Measurements from ENCODE around the gene IDH2.

The IDH2 gene

GRCh38 chr15:90064911-90065681 is 37.2 kb downstream of the IDH2 start:
- no peak overlapping the region for H3K4me3 ChIP-seq (ENCODE audit: low read depth, low read length)

DNA sequence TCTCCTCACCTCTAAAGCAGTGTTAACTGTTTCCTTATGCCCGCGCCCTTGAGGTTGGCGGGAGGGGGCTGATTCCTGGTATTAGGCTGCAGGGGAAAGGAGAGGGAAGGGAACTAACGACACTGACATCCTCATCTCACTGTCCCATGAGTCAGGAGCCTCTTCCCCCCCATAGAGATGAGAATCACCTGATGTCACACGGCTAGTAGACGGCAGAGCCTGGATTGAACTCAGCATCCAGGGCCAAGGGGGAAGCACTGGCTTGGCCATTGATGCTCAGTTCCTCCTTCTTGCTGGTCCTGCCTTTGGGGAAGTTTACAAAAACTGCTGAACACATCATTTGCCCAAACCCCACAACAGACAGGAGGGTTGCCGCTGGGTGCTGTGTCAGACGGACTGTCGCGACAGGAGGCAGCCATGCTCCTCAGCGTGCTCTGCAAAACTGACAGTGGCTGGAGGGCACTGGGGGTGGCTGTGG is 38.5 kb downstream of the IDH2 start:
- no peak overlapping the region for H3K4me3 ChIP-seq (ENCODE audit: low read depth, low read length)

DNA sequence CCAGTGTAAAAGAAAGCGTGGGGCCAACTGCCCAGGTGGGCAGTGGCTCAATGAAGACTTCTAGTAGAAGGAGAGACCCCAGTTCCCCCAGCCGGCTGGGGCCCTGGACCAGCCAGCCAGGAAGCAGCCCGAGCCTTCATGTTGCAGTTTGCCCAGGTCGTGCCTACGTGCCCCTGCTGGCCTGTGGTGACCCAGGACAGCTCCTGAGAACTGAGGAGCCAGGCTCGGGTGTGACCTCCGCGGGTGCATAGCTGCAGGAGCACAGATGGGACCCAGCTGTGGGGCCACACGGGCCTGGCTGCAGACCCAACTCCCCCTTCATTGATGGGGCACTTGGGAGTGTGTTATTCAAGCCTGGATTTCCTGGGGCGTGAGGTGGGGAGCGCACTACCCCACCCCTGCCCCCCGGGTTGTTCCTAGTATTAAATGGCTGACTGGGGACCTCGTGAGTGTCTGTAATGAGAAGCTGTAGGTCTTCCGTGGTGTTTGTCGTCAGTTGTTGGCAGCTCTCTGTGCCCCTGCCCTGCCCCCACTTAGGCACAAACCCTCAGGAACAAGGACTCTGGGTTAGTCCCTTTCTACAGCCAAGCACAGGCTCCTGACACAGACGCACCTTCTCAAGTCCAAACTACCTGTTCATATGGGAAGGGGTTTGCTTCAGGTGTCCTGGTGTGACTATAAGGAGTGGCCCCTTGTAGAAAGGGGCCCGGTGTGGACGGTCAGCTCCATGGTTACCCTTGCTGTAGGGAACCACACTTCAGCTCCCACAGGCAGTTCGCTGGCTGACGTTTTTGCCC is 39.1 kb downstream of the IDH2 start:
- no peak overlapping the region for H3K4me3 ChIP-seq (ENCODE audit: low read depth, low read length)

DNA sequence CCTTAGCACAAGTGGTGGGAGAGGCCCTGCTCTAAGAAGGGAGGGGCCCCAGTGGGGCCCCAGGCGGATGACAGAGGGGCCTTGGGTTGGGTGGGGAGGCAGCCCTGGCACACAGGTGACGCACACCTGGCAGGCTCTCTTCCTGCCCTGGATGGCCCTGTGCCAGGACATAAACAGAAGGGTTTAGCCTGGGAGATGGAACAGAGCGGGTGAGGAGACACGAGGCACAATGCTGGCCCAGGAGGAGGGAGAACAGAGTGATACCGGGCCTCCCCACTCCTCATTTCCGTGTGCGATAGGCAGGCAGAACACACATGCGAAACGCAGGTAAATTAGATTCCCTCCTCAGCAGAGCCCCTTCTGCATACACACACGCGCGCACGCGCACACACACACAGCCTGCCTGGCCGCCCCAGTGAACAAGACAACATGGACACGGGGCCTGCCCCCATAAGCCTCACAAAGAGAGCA is 39.8 kb downstream of the IDH2 start:
- no peak overlapping the region for H3K4me3 ChIP-seq (ENCODE audit: low read depth, low read length)

DNA sequence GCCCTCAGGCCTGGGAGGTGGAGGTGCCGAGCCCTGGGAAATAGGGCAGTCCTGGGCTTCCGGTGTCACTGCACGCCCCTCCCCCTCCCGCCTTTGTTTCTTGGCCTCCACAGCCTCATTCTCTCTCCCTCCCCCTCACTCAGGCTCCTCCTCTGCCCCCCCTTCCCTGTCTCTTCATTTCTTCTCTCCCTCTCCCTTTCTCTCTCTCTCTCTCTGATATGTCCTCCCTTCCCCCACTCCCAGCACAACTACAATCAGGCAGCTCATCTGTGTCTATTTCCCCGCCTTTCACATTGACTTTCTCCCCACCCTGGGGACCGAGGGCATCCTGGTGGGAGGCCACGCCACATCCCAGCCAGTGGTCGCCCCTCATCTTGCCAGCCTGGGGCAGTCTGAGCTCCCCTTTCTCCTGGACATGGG is 40.2 kb downstream of the IDH2 start:
- no peak overlapping the region for H3K4me3 ChIP-seq (ENCODE audit: low read depth, low read length)

DNA sequence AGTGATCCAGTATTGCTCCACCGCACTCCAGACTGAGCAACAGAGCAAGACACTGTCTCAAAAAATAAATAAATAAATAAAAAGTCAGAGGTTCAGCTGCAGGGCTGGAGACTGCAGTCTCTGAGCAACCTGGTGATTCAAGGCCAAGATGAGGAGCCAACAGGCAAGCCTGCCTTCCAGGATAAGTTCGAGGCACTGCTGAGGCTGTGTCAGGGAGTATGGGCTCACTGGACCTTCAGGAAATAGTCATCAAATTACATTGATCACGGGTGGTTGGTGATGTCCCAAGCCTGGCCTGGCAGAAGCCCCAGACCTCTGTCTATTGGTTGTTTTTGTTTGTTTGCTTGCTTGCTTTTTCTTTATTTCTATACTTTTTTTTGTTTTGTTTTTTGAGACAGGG is 41.5 kb downstream of the IDH2 start:
- no peak overlapping the region for H3K4me3 ChIP-seq (ENCODE audit: low read depth, low read length)

DNA sequence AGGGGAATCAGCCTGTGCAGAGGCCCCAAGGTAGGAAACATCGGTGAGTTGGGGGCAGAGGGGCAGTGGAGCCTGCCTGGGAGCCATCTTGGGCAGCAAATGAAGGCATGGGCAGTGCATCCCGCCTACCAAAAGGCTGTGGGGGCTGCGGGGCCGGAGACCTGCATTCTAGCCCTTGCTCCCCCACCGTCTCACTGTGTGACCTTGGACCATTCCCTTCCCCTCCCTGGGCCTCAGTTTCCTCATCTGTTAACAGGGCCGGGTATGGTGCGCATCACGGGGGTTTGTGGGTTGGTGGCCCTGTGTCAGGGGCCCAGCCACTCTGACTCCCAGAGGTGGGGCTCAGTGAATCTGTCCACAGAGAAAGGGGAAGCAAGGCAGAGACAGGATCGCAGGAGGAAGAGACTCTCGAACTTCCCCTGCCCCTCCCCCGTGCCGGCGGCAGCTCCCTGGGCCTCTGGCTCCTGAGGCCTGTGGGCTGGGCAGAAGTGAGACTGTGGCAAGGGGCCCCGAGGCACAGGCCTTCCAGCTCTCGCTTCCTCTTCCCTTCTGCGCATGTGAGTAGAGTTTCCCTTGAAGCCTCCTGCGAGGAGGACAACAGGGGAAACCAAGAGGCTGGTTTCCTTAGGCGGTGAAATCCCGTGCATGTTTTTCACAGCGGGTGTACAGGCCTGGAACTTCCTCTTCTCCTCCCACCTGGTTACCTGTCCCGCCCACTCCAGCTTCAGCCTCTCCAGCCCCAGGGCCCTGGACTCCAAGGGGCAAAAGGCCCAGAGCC is 42.9 kb downstream of the IDH2 start:
- H3K4me3 ChIP-seq (ENCODE audit: low read depth, low read length): no peak overlapping the region

GRCh38 chr15:90058775-90059174 is 43.5 kb downstream of the IDH2 start:
- H3K4me3 ChIP-seq (ENCODE audit: low read depth, low read length): no peak overlapping the region

GRCh38 chr15:90058308-90058707 is 44.0 kb downstream of the IDH2 start:
- H3K4me3 ChIP-seq (ENCODE audit: low read depth, low read length): no peak overlapping the region

DNA sequence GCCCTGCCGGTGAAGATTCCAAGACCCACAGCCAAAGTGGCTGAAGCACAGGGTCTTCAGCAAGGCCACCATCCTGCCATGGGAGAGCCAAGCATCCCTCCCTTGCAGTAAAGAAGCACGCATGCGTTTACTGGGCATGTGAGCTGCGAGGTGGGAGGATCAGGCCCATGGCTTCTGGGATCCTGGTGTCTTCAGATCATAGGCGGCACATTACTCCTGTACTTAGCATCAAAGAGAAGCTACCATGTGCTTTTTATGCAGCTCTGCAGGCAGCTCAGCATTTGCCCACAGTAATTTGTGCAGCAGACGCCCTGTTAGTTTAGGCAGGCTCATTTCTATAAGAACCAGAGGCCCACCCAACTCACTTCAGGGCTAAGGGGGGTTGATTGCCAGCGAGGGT is 45.7 kb downstream of the IDH2 start:
- no peak overlapping the region for H3K4me3 ChIP-seq (ENCODE audit: low read depth, low read length)

DNA sequence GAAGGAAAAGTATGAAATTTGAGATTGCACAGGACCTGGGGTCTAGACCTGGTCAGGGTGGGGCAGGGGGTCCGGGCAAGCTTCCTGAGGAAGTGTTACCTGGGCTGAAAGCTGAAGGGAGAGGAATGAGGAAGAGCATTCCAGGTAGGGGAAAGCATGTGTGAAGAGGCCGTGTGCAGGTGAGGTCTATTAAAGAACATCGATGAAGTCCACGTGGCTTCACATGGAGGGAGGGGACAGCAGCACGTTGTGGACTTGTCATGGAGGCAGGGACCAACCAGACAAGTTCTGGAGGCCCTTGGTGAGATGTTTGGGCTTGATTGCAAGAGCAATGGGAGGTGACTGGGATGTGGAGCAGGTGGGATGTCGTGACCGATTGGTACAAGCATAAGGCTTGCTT is 47.1 kb downstream of the IDH2 start:
- no peak overlapping the region for H3K4me3 ChIP-seq (ENCODE audit: low read depth, low read length)

DNA sequence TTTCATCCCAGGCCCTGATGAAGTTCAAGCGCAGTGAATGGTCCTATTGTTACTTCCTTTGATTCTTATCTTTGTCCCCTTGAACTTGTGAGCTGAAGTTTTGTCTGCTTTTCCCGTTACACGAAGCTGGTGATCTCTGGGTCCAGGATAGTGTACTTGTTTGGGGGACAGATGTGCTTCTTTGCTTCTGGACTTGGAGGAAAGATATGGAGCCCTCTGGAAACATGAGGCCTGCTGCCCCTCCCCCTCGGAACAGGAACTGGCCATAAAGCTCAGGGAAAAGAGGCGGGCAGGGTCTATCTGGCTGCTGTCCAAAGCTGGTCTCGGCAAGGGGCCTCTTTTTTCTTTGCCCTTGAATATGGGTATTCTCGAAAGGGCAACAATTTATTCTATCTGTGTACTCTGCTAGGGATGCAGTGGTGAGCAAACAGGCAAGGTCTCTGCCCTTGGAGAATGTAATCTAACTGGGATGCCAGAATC is 47.6 kb downstream of the IDH2 start:
- no peak overlapping the region for H3K4me3 ChIP-seq (ENCODE audit: low read depth, low read length)

DNA sequence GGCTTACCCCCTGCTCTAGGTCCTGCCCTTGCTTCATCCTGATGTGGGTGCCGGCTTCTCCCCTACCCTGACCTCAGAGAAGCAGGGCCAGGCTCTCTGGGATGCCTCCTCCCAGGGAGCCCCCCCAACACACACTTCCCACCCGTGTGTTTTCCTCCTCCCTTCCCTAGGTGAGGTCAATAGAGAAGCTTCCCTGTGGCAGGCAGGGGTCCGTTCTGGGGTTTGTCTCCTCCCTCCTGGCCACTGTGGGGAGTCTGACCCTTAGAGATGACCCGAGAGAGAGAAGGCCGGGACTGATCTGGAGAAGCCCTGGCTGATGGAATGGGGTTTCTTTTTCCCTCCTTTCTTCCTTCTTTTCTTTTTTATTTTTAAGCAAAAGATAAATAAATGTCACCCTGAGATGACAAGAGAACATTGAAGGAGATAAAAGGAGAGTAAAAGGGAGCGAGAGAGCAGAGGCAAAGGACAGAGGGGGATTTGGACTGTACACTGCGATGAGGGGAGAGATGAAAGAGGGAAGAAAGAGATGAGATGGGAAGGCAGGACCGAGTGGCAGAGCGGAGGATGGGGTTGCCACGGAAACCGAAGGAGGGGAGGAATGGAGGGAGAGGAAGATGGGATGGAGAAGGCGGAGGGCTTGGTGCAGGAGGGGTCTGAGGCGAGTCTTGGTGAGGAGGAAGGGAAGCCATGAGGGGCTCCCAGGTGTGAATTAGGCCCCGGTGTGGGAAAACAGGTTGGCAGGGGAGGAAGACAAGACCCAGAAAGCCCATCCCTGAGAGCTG is 48.4 kb downstream of the IDH2 start:
- H3K4me3 ChIP-seq (ENCODE audit: low read depth, low read length): no peak overlapping the region

GRCh38 chr15:90051874-90052273 is 50.4 kb downstream of the IDH2 start:
- no peak overlapping the region for H3K4me3 ChIP-seq (ENCODE audit: low read depth, low read length)

DNA sequence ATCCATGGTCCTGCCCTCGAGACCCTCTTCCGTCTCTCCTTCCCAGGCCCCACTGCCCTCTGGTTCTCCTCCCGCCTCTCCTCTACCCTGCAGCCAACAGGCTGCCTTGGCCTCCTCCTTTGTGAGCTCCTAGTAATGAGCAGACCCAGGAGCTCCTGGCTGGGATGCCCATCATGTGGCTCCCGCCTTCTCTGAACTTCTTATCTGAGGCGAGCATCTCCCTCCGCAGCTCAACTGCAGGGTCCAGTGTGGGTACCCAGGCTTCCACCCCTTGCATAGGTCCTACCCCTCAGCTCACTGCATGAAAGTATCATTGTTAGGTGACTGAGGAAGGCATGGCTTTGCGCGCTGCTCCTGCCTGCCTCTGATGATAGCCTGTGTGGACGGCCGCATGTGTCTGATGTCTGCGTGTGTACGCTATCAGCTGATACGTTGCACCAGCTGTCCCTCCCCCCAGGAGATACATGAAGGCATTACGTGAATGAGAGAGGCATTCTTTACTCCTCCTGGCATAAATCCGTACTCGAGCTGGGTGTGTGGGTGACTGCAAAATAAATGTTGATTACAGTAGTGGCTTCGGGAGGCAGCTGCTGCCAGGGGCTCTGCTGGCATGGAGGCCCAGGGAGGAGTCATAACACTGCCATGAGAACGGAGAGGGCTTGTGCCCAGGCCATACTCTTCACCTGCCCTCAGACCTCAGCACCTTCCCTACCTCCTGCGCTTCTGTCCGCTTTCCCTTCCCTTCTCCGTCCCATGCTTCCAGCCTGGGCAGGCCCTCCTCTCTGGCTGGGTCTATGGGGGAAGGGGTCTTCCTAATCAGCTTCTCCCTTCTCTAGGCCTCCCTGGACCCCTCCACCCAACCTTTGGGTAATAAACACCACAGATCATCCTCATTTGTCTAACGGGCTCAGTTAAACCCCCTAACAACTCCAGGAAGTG is 52.3 kb downstream of the IDH2 start:
- H3K4me3 ChIP-seq (ENCODE audit: low read depth, low read length): no peak overlapping the region

GRCh38 chr15:90049030-90049429 is 53.2 kb downstream of the IDH2 start:
- H3K4me3 ChIP-seq (ENCODE audit: low read depth, low read length): no peak overlapping the region

- no peak overlapping the region for H3K4me3 ChIP-seq (ENCODE audit: low read depth, low read length)
Observed at GRCh38 chr15:90047956-90048575, 54.2 kb downstream of the IDH2 start.

GRCh38 chr15:90046911-90047392 is 55.3 kb downstream of the IDH2 start:
- no peak overlapping the region for H3K4me3 ChIP-seq (ENCODE audit: low read depth, low read length)

DNA sequence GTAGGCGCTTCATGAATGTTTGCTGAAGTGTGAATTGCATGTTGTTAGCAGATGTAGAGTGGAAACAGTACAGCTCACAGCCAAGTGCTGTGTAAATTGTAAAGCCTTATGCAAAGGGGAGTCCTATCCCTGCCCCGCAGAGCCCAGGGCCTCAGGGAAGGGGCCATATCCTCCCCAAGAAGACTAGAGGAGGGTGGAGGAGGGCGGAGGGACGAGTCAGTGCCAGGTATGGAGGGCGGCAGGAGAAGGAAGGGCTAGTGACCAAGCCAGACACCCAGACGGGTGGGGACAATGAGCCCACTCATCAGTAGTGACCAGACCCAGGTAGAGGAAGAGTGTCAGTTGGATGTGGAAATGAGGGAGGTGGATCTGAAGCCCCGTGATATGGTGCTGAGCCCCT is 56.0 kb downstream of the IDH2 start:
- no peak overlapping the region for H3K4me3 ChIP-seq (ENCODE audit: low read depth, low read length)
